22Rv1 (cell line): ENCODE results near the gene NUP210.

Source experiments
- H3K27ac ChIP-seq: fragments of 450-650 bp; 2 replicates; pipeline ENCODE4 v1.5.1; 2017
- CTCF ChIP-seq: fragments of 450-650 bp; IDR thresholded peaks from 2 replicates; pipeline ENCODE4 v1.5.1; 2017; ENCODE audit warnings: mild to moderate bottlenecking
- ZFX ChIP-seq: fragments of 450-650 bp; IDR thresholded peaks from 2 replicates; pipeline ENCODE4 v1.6.1; 2017; ENCODE audit warnings: antibody characterized with exemption, borderline replicate concordance

NUP210 gene

GRCh38 chr3:13420045-13420830 lies at the start of gene NUP210:
TSS of gene NUP210 (minus strand) at chr3:13420322. CDS start at chr3:13420226, 96 bp downstream.
- peak within 1 kb of the TSS; percentile 80 for H3K27ac ChIP-seq
- TF ChIP-seq CTCF (no peak; the same call in 1 of the 2 replicates), ZFX (no peak)

GRCh38 chr3:13466781-13467180 lies 46.7 kb upstream of the NUP210 start:
- no peak overlapping the region for H3K27ac ChIP-seq
- no peak for TF ChIP-seq ZFX
- TF ChIP-seq CTCF, result no peak

GRCh38 chr3:13465236-13465873 lies 45.2 kb upstream of the NUP210 start:
- no peak overlapping the region for H3K27ac ChIP-seq
- TF ChIP-seq ZFX (no peak), CTCF (no peak)

GRCh38 chr3:13463618-13464400 lies 43.7 kb upstream of the NUP210 start:
- H3K27ac ChIP-seq, result no peak overlapping the region
- no peak for TF ChIP-seq ZFX
- TF ChIP-seq CTCF, result no peak

GRCh38 chr3:13462822-13463221 lies 42.7 kb upstream of the NUP210 start:
- TF ChIP-seq ZFX, result no peak
- no peak for TF ChIP-seq CTCF
- no peak overlapping the region for H3K27ac ChIP-seq

GRCh38 chr3:13462125-13462629 lies 42.1 kb upstream of the NUP210 start:
- TF ChIP-seq CTCF, result no peak

More at GRCh38 chr3:13462125-13462629, 42.1 kb upstream of the NUP210 start:
- H3K27ac ChIP-seq, result no peak overlapping the region
